Stimulated activated naive B cell treated with anti-CD40 and anti-IgM and Interleukin-4, amounts not matched to agents 10 μg/mL and 1 μg/mL and 100 μg/mL, for 72 hours (primary cell): ENCODE results near the gene LRRFIP1.

Experiments used
- ATAC-seq, 2 donors: fragments of 150-1000 bp; cut with Tn5 transposase; replicated peaks; 2 replicates each; pipeline ENCODE4 v1.10.0; 2021; ENCODE audit warnings: moderate library complexity in 1 of 2
- DNase-seq: peaks from one replicate; pipeline ENCODE4 v3.0.0; 2021
- H3K27ac Mint-ChIP-seq: one replicate; pipeline ENCODE4 v1.8.0; 2022; ENCODE audit warnings: mild to moderate bottlenecking, mixed read lengths
- H3K27me3 Mint-ChIP-seq, 2 donors: one replicate each; pipeline ENCODE4 v1.8.0; 2022; ENCODE audit warnings: mixed read lengths in 2 of 2
- H3K36me3 Mint-ChIP-seq, 2 donors: one replicate each; pipeline ENCODE4 v1.8.0; 2022; ENCODE audit warnings: mixed read lengths in 2 of 2, mild to moderate bottlenecking in 1 of 2
- H3K4me1 Mint-ChIP-seq, 2 donors: one replicate each; pipeline ENCODE4 v1.8.0; 2022; ENCODE audit warnings: mixed read lengths in 2 of 2, mild to moderate bottlenecking in 1 of 2
- H3K4me3 Mint-ChIP-seq, 2 donors: one replicate each; pipeline ENCODE4 v1.8.0; 2022; ENCODE audit warnings: mild to moderate bottlenecking in 2 of 2, mixed read lengths in 2 of 2, moderate library complexity in 1 of 2
- H3K9me3 Mint-ChIP-seq, 2 donors: one replicate each; pipeline ENCODE4 v1.8.0; 2022; ENCODE audit warnings: mixed read lengths in 2 of 2, mild to moderate bottlenecking in 1 of 2

LRRFIP1 gene

GRCh38 chr2:237692601-237693290, 65.4 kb downstream of the LRRFIP1 start:
- no peak for DNase-seq
- no peaks in the 10 kb centered on the region for H3K27me3 Mint-ChIP-seq
- H3K36me3 Mint-ChIP-seq = peaks cover 25 to 30% of the 10 kb centered on the region in 2 donors
- ATAC-seq = peak in 1 of 2 donors; percentile 1
- H3K4me3 Mint-ChIP-seq = peak overlapping the region; percentile 90 to 97
- peak overlapping the region; percentile 96 for H3K27ac Mint-ChIP-seq
- peaks cover 0 to 3% of the 10 kb centered on the region in 2 donors for H3K9me3 Mint-ChIP-seq
- H3K4me1 Mint-ChIP-seq = peaks cover 50 to 82% of the 10 kb centered on the region in 2 donors

DNA sequence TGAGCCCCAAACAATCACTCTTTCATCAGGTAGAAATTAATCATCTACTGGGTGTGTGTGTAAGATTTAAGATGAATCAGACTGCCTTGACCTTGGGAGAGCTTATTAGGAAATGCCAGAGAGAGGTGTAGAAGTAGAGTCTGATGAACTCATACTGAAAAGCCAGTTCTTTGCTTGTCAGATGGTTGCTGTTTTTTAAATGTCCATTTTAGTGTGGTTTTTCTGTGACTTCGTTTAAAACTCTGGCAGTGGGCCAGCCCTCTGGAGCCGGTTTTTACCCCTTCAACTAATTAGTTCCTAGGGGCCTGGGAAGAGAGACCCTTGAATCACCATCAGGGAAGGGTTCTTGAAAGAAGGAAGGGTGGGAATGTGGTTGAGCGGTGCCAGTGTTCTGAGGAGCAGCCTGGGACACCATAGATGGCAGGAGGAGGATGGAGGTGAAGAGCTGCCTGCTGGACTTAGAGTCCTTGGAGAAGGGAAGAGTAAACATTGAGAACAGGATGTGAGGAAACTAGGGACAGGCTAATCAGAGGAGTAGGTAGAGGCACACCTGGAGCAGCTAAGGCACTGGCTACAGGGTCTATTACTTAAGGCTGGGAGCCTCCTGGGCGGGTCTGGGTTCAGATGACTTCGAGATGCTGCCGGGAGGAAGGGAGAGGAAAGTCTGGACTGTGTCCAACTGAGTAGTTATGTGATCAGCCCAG, 66.1 kb downstream of the LRRFIP1 start:
- no peaks in the 10 kb centered on the region for H3K27me3 Mint-ChIP-seq
- H3K9me3 Mint-ChIP-seq = peaks cover 0 to 3% of the 10 kb centered on the region in 2 donors
- peaks cover 52 to 82% of the 10 kb centered on the region in 2 donors for H3K4me1 Mint-ChIP-seq
- ATAC-seq (no peak), DNase-seq (no peak)
- peaks cover 27 to 34% of the 10 kb centered on the region in 2 donors for H3K36me3 Mint-ChIP-seq
- peak overlapping the region; percentile 90 to 97 for H3K4me3 Mint-ChIP-seq
- H3K27ac Mint-ChIP-seq = peak overlapping the region; percentile 96

DNA sequence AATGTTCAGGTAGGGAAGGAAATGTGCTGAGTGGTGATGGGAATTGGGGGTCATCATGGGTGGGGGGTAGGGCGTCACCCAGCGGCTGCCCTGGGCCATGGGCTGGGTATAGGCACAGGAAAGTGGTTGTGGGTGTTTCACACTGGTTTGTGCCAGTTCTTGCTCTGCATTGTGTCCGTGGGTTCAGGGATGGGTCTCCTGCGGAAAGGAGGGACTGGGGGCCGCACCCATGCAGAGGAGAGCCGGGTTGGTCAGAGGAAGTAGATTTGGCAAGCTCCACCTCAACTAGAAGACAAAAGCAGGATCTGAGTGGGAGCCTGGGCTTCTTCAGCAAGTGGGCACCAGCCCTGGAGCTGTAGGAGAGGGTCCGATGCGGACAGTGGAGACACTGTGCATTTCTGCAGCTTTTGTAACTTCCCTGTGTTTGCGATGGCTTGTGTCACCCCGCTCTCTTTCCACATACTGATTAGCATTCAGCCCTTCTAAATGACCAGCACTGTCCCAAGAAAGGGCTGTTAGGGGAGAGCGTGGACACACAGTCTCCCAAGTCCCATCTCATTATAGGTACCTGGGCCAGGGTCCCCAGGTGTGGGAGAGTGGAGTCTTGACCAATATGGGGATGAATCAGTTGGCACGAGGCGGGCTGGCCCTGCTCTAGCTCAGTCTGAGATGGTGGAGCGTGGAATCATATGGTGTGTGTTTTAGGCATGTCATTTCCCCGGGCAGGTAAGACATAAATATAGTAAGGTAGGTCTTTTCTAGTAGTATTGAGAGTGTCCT, 67.2 kb downstream of the LRRFIP1 start:
- no peaks in the 10 kb centered on the region for H3K27me3 Mint-ChIP-seq
- no peaks in the 10 kb centered on the region for H3K9me3 Mint-ChIP-seq
- DNase-seq (no peak), ATAC-seq (peak; percentile 4 to 15)
- peaks cover 29 to 36% of the 10 kb centered on the region in 2 donors for H3K36me3 Mint-ChIP-seq
- peaks cover 48 to 82% of the 10 kb centered on the region in 2 donors for H3K4me1 Mint-ChIP-seq
- peak overlapping the region; percentile 90 to 97 for H3K4me3 Mint-ChIP-seq
- peak overlapping the region; percentile 96 for H3K27ac Mint-ChIP-seq

GRCh38 chr2:237695201-237695780, 67.9 kb downstream of the LRRFIP1 start:
- peaks cover 50 to 82% of the 10 kb centered on the region in 2 donors for H3K4me1 Mint-ChIP-seq
- H3K4me3 Mint-ChIP-seq = peak overlapping the region; percentile 90 to 97
- H3K27ac Mint-ChIP-seq = peak overlapping the region; percentile 96
- ATAC-seq = peak; percentile 17 to 18
- H3K27me3 Mint-ChIP-seq = no peaks in the 10 kb centered on the region
- no peaks in the 10 kb centered on the region for H3K9me3 Mint-ChIP-seq
- DNase-seq = no peak
- H3K36me3 Mint-ChIP-seq = peaks cover 35 to 41% of the 10 kb centered on the region in 2 donors

- H3K4me1 Mint-ChIP-seq = peaks cover 57 to 86% of the 10 kb centered on the region in 2 donors
- H3K9me3 Mint-ChIP-seq = no peaks in the 10 kb centered on the region
- peak overlapping the region; percentile 83 for H3K4me3 Mint-ChIP-seq
- no peak for DNase-seq
- H3K36me3 Mint-ChIP-seq = peaks cover 32 to 43% of the 10 kb centered on the region in 2 donors
- peak overlapping the region; percentile 96 for H3K27ac Mint-ChIP-seq
- ATAC-seq = peak; percentile 16 to 26
- H3K27me3 Mint-ChIP-seq = no peaks in the 10 kb centered on the region
Observed at GRCh38 chr2:237696461-237696860, 69.1 kb downstream of the LRRFIP1 start.

DNA sequence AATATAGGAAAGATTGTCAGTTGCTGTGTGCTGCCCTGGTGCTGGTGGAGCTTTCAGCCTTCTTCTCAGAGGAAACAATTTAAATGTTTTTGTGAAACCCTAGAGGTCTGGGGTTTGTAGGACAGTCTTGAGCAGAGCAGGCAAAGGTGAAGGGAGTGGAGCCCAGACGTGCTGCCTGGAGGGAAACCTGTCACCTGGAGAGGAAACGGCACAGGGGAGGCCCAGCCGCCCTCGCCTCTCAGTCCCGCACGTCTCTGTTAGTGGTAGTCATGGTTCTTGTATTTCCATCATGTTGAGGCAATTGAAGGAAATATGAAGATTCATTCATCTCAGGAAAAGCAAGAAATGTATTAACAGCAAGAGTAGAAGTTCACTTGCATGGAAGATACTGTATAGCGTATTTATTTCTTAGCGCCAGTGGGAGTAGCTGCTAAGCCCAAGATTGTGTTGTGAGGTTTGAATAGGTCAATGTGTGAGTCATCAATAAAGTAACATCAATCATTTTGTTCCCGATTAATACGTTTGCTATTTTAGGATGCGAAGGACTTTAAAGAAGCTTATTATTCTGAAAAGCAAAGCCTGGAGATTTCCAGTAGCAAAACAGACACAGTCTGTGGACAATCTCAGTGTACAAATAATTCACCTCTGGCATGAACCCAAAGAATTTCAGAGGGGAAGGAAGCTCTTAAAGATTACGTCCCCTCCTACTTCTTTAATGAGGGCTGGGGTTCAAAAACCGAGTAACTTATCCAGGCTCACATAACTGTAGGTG, 70.4 kb downstream of the LRRFIP1 start:
- no peak for DNase-seq
- Mint-ChIP-seq H3K36me3 (peaks cover 32 to 49% of the 10 kb centered on the region in 2 donors), H3K4me1 (peaks cover 70 to 99% of the 10 kb centered on the region in 2 donors), H3K9me3 (no peaks in the 10 kb centered on the region), H3K4me3 (peak overlapping the region; percentile 83), H3K27ac (peak overlapping the region; percentile 86), H3K27me3 (no peaks in the 10 kb centered on the region)
- no peak for ATAC-seq

- Mint-ChIP-seq H3K27ac (peak overlapping the region; percentile 86), H3K27me3 (no peaks in the 10 kb centered on the region), H3K36me3 (peaks cover 30 to 49% of the 10 kb centered on the region in 2 donors), H3K4me1 (peaks cover 76 to 100% of the 10 kb centered on the region in 2 donors), H3K4me3 (peak overlapping the region; percentile 66 to 83), H3K9me3 (no peaks in the 10 kb centered on the region)
- no peak for DNase-seq
- no peak for ATAC-seq
Observed at GRCh38 chr2:237698358-237698694, 70.9 kb downstream of the LRRFIP1 start.

DNA sequence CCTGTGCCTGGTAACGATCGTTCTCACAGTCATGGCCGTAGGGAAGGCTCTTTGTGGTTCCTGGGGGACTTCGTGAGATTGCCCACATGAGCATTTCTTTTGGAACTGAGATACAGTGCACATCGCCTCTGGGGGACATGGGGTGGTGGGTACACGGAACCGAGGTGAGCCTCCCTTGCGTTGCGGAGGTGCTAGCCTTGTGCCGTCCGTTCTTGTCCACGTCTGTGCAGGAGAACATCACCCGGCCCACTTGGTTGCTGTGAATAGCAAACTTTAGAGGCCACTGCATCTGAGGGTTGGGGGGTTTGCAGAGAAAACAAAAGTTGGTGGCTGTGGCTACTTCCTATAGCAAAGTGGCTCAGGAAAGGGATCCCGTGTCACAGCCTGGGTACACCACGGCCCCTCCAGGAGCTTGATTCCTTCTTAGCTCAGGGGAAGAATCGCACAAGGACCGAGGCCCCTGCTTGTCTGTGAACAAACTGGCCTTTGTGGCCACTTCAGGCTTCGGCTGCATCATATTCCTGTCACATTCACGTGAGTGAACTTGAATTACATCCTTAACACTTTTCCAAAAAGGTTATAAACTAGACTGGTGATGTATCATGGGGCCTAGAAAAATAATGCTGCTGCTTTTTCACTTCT, 72.6 kb downstream of the LRRFIP1 start:
- Mint-ChIP-seq H3K27me3 (no peaks in the 10 kb centered on the region), H3K4me3 (peak overlapping the region; percentile 85 to 91), H3K36me3 (peaks cover 34 to 53% of the 10 kb centered on the region in 2 donors), H3K27ac (peak overlapping the region; percentile 99), H3K9me3 (peaks cover 4% of the 10 kb centered on the region in 2 donors), H3K4me1 (peaks cover 80 to 100% of the 10 kb centered on the region in 2 donors)
- ATAC-seq (no peak), DNase-seq (no peak)

GRCh38 chr2:237700512-237701032, 73.2 kb downstream of the LRRFIP1 start:
- ATAC-seq (peak; percentile 78 to 83), DNase-seq (peak; percentile 94)
- Mint-ChIP-seq H3K36me3 (peaks cover 34 to 53% of the 10 kb centered on the region in 2 donors), H3K9me3 (peaks cover 4% of the 10 kb centered on the region in 2 donors), H3K27ac (peak overlapping the region; percentile 99), H3K4me3 (peak overlapping the region; percentile 85 to 91), H3K27me3 (no peaks in the 10 kb centered on the region), H3K4me1 (peaks cover 75 to 100% of the 10 kb centered on the region in 2 donors)

- no peaks in the 10 kb centered on the region for H3K27me3 Mint-ChIP-seq
Observed at GRCh38 chr2:237701033-237701858, 73.9 kb downstream of the LRRFIP1 start.

DNA sequence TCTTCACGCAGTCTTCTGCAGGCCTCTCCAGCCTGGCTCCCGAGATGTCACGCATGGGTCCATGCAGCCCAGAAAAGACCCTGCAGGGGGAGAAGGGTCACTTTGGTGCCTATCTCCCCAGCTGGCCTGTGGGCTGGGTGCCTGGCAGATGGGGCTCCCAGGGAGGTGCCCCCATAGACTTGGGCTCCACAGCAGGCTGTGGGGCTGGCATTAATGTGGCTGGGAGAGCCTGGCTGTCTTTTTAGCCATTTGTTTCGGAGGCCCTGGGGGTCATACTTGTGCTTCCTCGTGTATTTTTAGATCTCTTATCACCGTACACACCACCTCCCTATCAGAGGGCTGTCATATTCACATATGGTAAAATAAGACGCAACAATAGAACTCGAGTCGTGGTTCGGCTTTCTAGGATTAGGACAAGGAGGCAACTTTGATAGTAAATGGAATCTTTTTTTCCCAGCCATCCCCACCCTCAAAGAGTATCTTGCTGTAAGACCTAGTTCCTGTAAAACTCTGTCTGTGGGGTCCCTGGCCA, 74.5 kb downstream of the LRRFIP1 start:
- ATAC-seq (no peak), DNase-seq (no peak)
- H3K36me3 Mint-ChIP-seq = peaks cover 36 to 59% of the 10 kb centered on the region in 2 donors
- peak overlapping the region; percentile 99 for H3K27ac Mint-ChIP-seq
- no peaks in the 10 kb centered on the region for H3K27me3 Mint-ChIP-seq
- peak overlapping the region; percentile 85 to 91 for H3K4me3 Mint-ChIP-seq
- H3K9me3 Mint-ChIP-seq = peaks cover 4% of the 10 kb centered on the region in 2 donors
- H3K4me1 Mint-ChIP-seq = peaks cover 77 to 99% of the 10 kb centered on the region in 2 donors

More at GRCh38 chr2:237701033-237701858, 73.9 kb downstream of the LRRFIP1 start:
- ATAC-seq = peak; percentile 17 to 26
- Mint-ChIP-seq H3K4me1 (peaks cover 74 to 99% of the 10 kb centered on the region in 2 donors), H3K9me3 (peaks cover 4% of the 10 kb centered on the region in 2 donors), H3K27ac (peak overlapping the region; percentile 99), H3K4me3 (peak overlapping the region; percentile 85 to 91), H3K36me3 (peaks cover 35 to 55% of the 10 kb centered on the region in 2 donors)
- no peak for DNase-seq
